HG02943 (cell line): ENCODE measurements around the gene CPN1.
"Not testable (repeated sequence)": the region's sequence is repeated elsewhere in the genome, so short reads cannot be mapped to it uniquely, and the experiment has no call there.

Source experiments
- ATAC-seq: cut with Tn5 transposase; IDR thresholded peaks from one replicate; pipeline ENCODE4 v1.9.1; 2021; ENCODE audit warnings: mild to moderate bottlenecking, low read depth, moderate library complexity; ENCODE audit not compliant: unreplicated experiment

CPN1 gene

GRCh38 chr10:100082276-100082675 is 607 bp upstream of the CPN1 start:
- not testable (repeated sequence) for ATAC-seq

DNA sequence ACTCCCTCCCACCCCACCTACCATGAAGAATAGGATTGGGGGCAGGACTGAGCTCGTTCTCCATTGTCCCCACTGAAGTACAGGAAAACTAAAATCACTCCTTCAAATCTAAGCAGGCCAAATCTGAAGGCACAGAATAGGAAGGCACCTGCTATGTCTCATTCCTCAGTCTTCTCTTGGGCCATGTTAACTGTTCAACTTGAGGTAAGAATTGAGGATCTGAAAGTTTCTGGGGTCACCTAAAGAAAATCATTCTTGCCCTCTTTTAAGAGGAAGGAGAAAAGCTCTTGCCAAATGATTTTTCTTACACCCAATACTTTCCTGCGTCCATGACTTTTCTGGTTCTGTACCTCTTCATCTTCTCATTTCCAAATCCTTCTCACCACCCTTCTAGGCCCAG is 4.9 kb downstream of the CPN1 start:
- no peak for ATAC-seq

DNA sequence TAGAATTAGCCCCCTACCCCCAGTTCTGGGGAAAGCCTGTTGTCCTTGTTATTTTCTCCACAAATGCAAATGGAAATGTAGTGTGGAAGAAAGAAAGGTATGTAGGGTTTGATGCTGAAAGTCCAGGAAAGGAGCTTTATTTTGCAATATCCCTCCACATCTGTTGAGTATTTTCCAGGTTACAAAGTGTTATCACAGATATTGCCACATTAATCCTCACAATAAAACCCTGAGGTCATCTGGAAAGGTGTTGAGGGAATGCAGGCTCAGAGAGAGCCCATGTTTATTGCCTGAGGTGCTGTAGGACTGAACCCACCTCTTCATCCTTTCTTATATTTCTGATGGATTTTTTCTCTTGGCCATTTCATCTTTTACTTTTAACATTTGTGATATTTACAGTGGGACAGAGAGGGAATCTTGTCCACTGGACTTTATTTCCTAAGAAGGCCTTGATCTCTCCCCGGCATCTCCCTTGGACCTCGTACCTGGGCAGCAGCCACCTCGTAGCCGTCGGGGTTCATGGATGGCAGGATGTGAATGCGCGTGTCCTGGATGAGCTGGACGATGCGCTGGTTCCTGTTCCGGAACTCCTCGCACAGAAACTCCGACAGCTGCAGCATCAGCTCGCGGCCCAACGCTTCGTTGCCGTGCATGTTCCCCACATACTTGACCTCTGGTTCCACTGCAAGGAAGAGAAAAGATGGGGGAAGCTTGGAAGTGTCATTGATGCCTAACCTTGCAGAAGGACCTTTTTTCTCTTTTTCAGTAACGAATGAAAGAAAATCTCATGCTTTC is 6.0 kb downstream of the CPN1 start:
- ATAC-seq, result no peak

DNA sequence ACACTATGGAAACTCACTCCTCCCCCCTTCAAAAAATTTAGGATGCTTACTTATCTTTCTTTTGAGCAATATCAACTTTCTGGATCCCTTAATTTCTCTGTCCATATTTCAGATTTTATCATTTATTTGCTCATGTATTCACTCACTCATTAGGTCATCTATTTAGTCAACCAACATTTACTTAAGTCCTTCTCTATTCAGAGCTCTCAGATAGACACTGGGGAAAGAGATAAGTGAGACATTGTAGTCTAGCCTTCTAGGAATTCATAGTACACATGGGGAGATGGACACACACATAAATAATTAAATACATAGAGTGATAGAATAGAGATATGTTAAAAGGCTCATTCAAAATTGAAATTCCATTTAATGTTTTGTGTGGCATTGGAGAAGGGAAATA is 9.2 kb downstream of the CPN1 start:
- no peak for ATAC-seq

GRCh38 chr10:100071529-100071928 is 10.1 kb downstream of the CPN1 start:
- ATAC-seq, result no peak

DNA sequence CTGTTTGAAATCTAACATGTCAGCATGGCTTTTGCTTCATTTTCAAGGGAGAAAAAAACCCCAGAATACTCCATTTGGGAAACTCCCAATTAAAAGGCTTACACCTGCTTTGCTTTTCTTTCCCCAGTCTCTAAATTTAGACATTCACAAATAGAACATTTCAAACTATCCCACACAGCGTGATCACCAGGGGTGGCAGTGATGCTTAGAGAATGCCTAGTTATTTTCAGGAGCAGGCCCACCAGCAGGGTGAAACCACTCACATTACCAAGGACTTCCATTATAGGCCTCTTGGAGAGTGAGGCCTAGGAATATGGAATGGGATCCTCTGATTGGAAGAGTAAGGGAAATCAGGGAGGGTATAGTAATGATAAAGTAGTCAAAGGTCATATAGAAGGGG is 14.2 kb downstream of the CPN1 start:
- no peak for ATAC-seq

GRCh38 chr10:100065084-100065660 is 16.5 kb downstream of the CPN1 start:
- ATAC-seq, result no peak

DNA sequence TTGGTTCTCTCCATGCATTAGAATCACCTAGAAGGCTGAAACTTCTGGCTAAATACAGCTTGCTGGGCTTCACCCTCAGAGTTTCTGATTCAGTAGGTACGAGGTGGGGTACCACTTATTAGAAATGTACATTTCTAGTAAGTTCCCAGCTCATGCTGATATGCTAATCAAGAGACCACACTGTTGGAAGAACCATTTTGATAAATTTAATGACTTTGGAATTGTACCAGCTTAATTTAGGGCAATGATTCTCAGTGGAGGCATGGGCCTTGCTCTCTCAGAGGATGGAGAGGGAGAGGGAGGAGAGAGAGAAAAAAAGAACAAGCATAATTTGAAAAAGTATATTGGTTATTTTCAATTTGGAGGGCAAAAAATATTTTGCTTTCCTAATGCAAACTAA is 20.3 kb downstream of the CPN1 start:
- no peak for ATAC-seq

DNA sequence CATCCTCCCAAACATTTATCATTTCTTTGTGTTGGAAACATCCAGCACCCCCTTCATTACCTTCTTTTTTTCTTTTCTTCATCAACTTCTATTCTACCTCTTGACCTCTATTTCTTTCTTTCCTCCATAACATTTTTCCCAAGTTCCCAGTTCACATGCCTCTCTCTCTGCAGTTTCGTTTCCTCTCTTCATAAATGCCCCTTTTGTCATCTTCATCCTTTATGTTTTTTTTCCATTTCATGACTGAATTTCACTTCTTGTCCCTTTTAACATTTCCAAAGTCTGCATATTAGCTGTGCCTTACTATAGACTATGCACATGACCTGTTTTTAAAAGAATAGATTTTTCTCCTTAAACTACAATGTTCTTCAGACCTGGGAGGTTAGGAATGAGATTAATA is 23.7 kb downstream of the CPN1 start:
- no peak for ATAC-seq

- ATAC-seq, result no peak
These were observed 27.8 kb downstream of the CPN1 start for GRCh38 chr10:100053686-100054460.

DNA sequence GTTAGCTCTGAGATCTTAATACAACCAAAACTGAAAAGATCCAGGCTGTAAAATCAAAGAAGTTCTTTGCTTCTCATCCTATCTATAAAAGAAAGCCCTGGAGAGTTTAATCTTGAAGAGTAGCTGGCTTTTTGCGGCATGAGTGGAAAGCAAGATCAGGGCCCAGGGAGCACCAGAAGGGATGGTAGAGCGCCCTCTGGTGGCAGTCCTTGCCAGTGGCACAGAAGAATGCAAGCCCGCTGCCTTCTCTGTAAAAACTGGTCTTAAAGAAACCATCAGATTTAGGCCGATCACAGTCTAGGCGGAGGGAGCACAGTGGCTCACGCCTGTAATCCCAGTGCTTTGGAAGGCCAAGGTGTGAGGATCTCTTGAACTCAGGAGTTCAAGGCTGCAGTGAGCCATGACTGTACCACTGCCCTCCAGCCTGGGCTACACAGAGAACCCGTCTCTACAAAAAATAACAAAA is 35.6 kb downstream of the CPN1 start:
- ATAC-seq, result no peak

GRCh38 chr10:100045592-100045991 is 36.1 kb downstream of the CPN1 start:
- ATAC-seq, result no peak

- no peak for ATAC-seq
These were observed 37.9 kb downstream of the CPN1 start for GRCh38 chr10:100043796-100044195.

GRCh38 chr10:100043344-100043743 is 38.3 kb downstream of the CPN1 start:
- ATAC-seq, result no peak

DNA sequence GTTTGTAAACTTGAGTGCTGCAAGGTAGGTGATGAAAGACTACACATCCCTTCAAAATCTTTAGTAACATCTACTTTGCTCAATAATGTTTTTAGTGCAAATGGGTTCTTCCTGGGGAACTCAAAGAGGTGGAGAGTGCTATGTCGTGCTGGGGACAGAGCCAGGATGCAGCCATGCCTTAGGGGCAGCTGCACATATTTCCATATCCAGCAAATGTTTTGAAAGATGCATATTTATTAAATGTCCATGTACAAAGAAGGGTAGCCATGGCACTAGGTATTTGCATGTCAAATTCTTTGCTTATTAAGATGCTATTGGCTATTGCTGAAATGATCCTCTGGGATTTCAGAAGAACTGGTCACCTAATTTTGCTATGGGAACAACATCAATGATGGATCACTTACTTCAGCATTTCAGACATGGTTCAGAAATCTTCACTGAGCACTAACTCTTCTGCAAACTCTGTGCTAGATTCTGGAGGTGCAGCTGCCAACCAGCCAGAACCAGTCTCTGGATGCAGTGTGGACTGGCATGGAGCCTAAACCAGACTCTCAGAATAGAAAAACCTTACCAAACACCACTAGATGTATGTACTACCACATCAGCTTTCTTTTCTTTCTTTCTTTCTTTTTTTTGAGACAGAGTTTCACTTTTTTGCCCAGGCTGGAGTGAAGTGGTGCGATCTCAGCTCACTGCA is 40.2 kb downstream of the CPN1 start:
- no peak for ATAC-seq

DNA sequence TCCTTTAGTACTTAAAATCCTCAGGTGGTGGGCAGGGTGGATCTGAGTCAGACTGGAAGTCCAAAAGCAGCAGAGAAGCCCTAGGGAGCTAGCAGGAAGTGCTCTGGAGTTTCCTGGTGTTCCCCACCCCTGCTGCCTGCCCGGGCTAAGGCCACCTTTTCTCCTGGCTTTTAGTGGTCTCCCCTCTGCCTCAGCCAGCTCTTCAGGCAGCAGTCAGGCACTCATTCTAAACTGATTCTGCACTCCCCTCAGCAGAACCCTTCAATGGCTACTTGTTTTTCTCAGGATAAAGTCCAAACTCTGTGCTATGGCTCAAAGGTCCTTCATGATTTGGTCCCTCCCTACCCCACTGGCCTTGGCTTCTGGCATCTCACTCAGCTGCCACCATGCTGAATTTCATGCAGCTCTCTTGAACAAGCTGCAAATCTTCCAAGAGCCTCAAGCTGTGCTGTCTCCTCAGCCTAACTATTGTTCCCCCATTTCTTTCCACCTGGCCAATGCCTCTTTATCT is 43.1 kb downstream of the CPN1 start:
- no peak for ATAC-seq

DNA sequence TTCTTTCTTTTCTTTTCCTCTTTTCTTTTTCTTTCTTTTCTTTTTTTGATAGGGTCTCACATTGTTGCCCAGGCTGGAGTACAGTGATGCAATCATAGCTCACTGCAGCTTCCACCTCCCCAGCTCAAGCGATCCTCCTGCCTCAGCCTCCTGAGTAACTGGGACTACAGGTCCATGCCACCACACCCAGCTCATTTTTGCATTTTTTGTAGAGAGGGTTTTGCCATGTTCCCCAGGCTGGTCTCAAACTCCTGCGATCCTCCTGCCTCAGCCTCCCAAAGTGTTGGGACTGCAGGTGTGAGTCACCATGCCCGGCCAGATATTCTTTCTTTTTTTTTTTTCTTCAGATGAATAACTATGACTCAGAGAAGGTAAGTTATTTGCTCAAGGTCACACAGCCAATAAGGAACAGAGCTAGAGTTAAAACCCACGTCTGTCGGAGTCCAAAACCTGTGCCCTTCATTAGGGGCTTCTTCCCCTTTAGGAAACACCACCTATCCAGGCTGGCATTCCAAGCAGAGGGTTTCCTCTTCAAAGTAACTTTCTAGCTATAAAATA is 43.8 kb downstream of the CPN1 start:
- no peak for ATAC-seq

DNA sequence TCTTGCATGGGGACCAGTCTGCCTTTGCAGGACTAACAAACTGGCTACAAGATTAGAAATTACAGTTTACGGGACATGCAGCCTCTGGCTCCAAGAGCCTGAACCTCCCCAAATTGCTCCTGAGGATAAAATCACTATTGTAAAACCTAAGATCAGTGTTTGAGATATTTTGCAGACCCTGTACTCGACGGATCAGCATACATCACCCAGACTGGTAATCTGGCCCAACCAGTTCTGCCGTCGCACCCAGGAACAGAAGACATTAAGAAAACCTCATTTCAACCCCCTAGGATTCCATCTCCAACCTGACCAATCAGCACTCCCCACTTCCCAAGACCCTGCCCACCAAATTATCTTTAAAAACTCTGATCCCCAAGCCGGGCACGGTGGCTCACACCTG is 44.8 kb downstream of the CPN1 start:
- no peak for ATAC-seq

DNA sequence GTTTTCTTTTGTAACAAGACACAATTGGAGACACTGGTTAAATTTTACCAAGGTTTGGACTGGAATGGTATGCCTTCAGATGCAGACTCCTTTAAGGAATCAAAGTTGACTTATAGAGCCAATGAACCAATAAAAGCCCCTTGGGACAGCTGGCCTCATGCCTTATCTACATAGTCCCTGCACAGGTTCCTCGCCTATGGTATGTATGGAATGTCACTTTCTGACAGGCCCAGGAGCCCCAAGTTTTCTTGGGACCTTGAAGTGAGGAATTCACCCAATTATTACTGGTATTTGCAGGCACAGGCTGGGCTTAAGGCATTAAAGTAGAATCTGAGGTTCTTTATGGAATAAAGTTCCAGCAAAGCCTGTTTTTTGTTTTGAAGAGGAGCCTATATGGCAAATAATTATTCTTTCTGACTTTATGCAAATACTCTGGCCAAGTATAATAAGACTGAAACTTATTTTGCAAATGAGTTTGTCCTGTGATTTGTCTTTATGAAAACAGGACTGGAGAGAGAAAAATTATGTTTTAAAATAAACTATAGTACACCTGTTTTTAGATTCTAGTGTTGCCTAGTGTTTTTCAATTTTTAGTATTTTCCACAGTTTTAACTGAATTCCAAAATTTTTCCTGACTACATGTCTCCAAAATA is 47.8 kb downstream of the CPN1 start:
- no peak for ATAC-seq

- ATAC-seq, result no peak
These were observed 54.3 kb downstream of the CPN1 start for GRCh38 chr10:100027416-100027815.
